SK-N-SH treated with all-trans-retinoic acid at 6 μM for 48 hours (cell line): ENCODE data around the gene TAOK3.

Experiments
- ATAC-seq: fragments of 200-7000 bp; cut with Tn5 transposase; 3 replicates; pipeline ENCODE4 v1.9.1; 2020; ENCODE audit warnings: mild to moderate bottlenecking, moderate library complexity
- ARNTL ChIP-seq: fragments of 450-650 bp; formaldehyde crosslinking; IDR thresholded peaks from 2 replicates; pipeline ENCODE4 v1.5.0; 2020; ENCODE audit warnings: low read depth, mild to moderate bottlenecking, moderate library complexity, borderline replicate concordance
- BACH2 ChIP-seq: fragments of 250-450 bp; sonication (Bioruptor Pico); IDR thresholded peaks from 2 replicates; pipeline ENCODE4 v1.9.0; 2021; ENCODE audit warnings: mild to moderate bottlenecking, borderline replicate concordance
- CSDC2 ChIP-seq: fragments of 250-450 bp; sonication (Bioruptor Pico); IDR thresholded peaks from 2 replicates; pipeline ENCODE4 v1.5.0; 2020; ENCODE audit warnings: mild to moderate bottlenecking, moderate library complexity
- ESRRG ChIP-seq: fragments of 250-450 bp; sonication (Bioruptor Pico); IDR thresholded peaks from 2 replicates; pipeline ENCODE4 v1.6.1; 2021; ENCODE audit warnings: mild to moderate bottlenecking
- ISL1 ChIP-seq: fragments of 250-450 bp; sonication (Bioruptor Pico); IDR thresholded peaks from 2 replicates; pipeline ENCODE4 v2.1.2; 2022; ENCODE audit warnings: mild to moderate bottlenecking, moderate library complexity
- PPARA ChIP-seq: fragments of 250-450 bp; sonication (Bioruptor Pico); IDR thresholded peaks from 2 replicates; pipeline ENCODE4 v1.5.0; 2020; ENCODE audit warnings: mild to moderate bottlenecking, borderline replicate concordance
- RARB ChIP-seq: fragments of 250-450 bp; sonication (Bioruptor Pico); IDR thresholded peaks from 2 replicates; pipeline ENCODE4 v1.8.0; 2021; ENCODE audit warnings: mild to moderate bottlenecking, moderate library complexity
- SNAI2 ChIP-seq: fragments of 250-450 bp; sonication (Bioruptor Pico); IDR thresholded peaks from 2 replicates; pipeline ENCODE4 v1.5.0; 2020; ENCODE audit warnings: mild to moderate bottlenecking, moderate library complexity
- TCF4 ChIP-seq: fragments of 250-450 bp; sonication (Bioruptor Pico); IDR thresholded peaks from 2 replicates; pipeline ENCODE4 v1.8.0; 2021; ENCODE audit warnings: mild to moderate bottlenecking, moderate library complexity, borderline replicate concordance
- TOX ChIP-seq: fragments of 250-450 bp; sonication (Bioruptor Pico); IDR thresholded peaks from 2 replicates; pipeline ENCODE4 v1.8.0; 2021; ENCODE audit warnings: mild to moderate bottlenecking, moderate library complexity, borderline replicate concordance
- ZC3H10 ChIP-seq: fragments of 250-450 bp; sonication (Bioruptor Pico); IDR thresholded peaks from 2 replicates; pipeline ENCODE4 v1.5.1; 2021; ENCODE audit warnings: mild to moderate bottlenecking, moderate library complexity
- ZFP30 ChIP-seq: fragments of 450-650 bp; formaldehyde crosslinking; IDR thresholded peaks from 2 replicates; pipeline ENCODE4 v1.5.0; 2022; ENCODE audit warnings: mild to moderate bottlenecking, moderate library complexity
- ZNF565 ChIP-seq: fragments of 450-650 bp; formaldehyde crosslinking; conservative IDR thresholded peaks from 2 replicates; pipeline ENCODE4 v1.5.0; 2020; ENCODE audit warnings: low read depth, mild to moderate bottlenecking, moderate library complexity
- ZNF70 ChIP-seq: fragments of 450-650 bp; formaldehyde crosslinking; IDR thresholded peaks from 2 replicates; pipeline ENCODE4 v1.5.0; 2020; ENCODE audit warnings: mild to moderate bottlenecking, moderate library complexity
- ZNF8 ChIP-seq: fragments of 450-650 bp; formaldehyde crosslinking; IDR thresholded peaks from 2 replicates; pipeline ENCODE4 v1.5.0; 2020; ENCODE audit warnings: mild to moderate bottlenecking, moderate library complexity
- TF ChIP-seq, protein P1 (sequence below): fragments of 250-450 bp; sonication (Bioruptor Pico); IDR thresholded peaks from 2 replicates; pipeline ENCODE4 v1.5.0; 2020; ENCODE audit warnings: mild to moderate bottlenecking, moderate library complexity
- TF ChIP-seq, protein P2 (sequence below): fragments of 250-450 bp; sonication (Bioruptor Pico); IDR thresholded peaks from 2 replicates; pipeline ENCODE4 v1.5.1; 2021; ENCODE audit warnings: mild to moderate bottlenecking, moderate library complexity
- TF ChIP-seq, protein P3 (sequence below): fragments of 250-450 bp; sonication (Bioruptor Pico); IDR thresholded peaks from 2 replicates; pipeline ENCODE4 v1.8.0; 2021; ENCODE audit warnings: low read depth, mild to moderate bottlenecking, moderate library complexity, borderline replicate concordance
- TF ChIP-seq, protein P4 (sequence below): fragments of 250-450 bp; sonication (Bioruptor Pico); IDR thresholded peaks from 2 replicates; pipeline ENCODE4 v1.8.0; 2020; ENCODE audit warnings: mild to moderate bottlenecking, moderate library complexity, borderline replicate concordance

TAOK3 gene

DNA sequence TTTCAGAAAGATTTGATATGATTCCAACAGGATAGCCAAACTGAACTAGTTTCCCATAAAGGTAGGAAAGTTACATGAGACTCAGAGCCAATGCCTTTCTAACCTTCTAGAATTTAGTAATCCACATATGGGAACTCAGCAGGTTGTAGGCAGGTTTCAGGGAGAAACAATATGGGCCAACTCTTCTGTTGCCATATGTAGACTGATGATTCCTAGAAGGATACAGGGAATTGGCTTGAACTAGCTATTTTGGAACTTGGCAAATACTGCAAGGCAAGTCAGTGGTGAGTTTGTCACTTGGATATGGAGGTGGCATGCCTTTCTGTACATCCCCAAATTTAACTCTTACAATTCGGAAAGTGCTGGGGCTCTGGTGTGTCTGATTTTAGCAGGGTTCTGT is 19.1 kb upstream of the TAOK3 start (continued):
- TF ChIP-seq, protein P1, sequence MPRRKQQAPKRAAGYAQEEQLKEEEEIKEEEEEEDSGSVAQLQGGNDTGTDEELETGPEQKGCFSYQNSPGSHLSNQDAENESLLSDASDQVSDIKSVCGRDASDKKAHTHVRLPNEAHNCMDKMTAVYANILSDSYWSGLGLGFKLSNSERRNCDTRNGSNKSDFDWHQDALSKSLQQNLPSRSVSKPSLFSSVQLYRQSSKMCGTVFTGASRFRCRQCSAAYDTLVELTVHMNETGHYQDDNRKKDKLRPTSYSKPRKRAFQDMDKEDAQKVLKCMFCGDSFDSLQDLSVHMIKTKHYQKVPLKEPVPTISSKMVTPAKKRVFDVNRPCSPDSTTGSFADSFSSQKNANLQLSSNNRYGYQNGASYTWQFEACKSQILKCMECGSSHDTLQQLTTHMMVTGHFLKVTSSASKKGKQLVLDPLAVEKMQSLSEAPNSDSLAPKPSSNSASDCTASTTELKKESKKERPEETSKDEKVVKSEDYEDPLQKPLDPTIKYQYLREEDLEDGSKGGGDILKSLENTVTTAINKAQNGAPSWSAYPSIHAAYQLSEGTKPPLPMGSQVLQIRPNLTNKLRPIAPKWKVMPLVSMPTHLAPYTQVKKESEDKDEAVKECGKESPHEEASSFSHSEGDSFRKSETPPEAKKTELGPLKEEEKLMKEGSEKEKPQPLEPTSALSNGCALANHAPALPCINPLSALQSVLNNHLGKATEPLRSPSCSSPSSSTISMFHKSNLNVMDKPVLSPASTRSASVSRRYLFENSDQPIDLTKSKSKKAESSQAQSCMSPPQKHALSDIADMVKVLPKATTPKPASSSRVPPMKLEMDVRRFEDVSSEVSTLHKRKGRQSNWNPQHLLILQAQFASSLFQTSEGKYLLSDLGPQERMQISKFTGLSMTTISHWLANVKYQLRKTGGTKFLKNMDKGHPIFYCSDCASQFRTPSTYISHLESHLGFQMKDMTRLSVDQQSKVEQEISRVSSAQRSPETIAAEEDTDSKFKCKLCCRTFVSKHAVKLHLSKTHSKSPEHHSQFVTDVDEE: no peak
- no peak for TF ChIP-seq ZNF565 (CRISPR knock-in tag)
- no peak for TF ChIP-seq ZC3H10 (CRISPR knock-in tag)
- TF ChIP-seq, protein P2, sequence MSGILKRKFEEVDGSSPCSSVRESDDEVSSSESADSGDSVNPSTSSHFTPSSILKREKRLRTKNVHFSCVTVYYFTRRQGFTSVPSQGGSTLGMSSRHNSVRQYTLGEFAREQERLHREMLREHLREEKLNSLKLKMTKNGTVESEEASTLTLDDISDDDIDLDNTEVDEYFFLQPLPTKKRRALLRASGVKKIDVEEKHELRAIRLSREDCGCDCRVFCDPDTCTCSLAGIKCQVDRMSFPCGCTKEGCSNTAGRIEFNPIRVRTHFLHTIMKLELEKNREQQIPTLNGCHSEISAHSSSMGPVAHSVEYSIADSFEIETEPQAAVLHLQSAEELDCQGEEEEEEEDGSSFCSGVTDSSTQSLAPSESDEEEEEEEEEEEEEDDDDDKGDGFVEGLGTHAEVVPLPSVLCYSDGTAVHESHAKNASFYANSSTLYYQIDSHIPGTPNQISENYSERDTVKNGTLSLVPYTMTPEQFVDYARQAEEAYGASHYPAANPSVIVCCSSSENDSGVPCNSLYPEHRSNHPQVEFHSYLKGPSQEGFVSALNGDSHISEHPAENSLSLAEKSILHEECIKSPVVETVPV (CRISPR knock-in tag): no peak
- no peak for TF ChIP-seq PPARA (CRISPR knock-in tag)
- TF ChIP-seq ESRRG (CRISPR knock-in tag): no peak

DNA sequence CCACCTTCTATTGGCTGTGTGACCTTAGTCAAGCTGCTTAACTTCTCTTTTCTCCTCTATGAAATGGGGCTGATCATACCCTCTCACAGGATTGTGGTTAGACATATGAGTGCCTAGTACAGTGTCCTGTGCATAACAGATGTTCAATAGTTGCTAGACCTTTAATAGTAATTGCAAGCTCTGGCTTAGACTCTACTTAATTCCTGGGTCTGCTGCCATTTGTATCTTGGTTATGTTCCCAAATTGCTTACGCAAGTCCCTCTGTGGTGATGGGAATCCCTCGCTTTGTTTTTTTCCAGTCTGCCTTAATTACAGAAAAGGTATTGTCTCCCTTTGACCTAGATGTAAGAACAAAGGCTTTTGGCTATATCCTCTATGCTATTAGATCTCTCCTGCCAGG is 18.7 kb upstream of the TAOK3 start:
- no peak for ATAC-seq

DNA sequence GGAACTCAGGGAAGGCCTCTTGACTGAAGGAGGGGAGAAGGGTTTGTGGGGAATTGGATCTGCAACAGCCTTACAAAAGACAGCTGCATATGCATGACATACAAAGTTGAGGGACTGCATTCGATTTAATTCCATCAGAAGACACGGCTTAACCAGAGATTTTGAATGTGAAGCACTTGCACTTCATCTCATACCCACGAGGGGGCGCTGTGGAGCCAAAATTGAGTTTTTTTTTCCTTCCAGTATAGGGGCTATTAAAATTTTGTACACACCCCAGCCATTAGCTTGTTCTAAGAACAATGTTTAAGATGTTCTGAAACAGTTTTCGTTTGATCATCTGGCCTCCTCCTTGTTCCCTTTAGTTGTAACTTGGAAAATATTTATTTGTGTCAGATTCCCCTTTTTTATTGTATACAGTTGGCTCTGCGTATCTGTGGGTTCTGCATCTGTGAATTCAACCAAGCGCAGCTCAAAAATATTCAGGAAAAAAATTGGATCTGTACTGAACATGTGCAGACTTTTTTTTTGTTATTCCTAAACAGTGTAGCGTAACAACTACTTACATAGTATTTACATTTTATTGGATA is 5.3 kb upstream of the TAOK3 start:
- peak; percentile 30 for ATAC-seq
- no peak for TF ChIP-seq ESRRG (CRISPR knock-in tag)

More for the DNA sequence above, 18.7 kb upstream of the TAOK3 start:
- TF ChIP-seq ISL1 (CRISPR knock-in tag): no peak

DNA sequence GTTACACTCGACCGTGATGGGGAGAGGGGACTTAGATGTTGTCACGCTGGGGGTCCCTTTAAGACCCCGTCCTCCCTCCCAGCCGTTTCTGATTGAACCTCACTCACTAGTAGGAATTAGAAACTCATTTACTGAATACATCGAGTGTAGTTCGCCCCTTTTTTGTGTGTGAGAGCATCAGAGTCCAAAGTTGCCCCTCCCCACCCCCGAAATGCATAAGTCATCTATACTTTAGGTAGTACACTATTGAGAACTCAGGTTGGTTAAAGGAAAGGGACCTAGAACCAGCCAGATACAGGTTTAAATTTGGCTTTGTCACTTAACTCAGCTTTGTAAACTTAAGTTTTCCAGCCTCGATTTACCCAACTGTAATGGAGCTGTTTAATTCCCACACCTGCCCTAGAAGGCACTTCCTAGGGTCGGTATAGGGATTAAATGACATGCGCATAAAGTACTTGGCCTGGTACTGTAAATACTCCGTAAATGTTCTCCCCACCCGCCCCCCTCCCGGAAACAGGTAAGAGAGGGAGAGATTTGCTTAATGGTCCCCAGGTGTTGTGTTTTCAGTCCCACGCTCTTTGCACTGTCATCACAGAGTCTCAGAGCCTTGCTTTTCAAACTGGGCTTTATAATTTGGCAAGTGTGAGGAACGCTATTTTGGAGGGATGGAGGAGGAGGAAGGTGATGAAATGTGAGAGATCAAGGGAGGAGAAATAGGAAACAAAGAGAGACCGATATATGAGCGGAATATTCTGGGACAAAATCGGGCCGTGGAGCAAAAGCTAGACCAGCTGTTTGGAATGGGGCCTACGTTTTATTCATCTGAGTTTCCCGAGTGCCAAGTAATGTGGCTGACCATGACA is 4.5 kb upstream of the TAOK3 start:
- peak; percentile 1; the same call in 2 of the 3 replicates for ATAC-seq
- no peak for TF ChIP-seq ARNTL (CRISPR knock-in tag)
- no peak for TF ChIP-seq ZNF565 (CRISPR knock-in tag)
- TF ChIP-seq ZFP30 (CRISPR knock-in tag): no peak
- TF ChIP-seq, protein P3, sequence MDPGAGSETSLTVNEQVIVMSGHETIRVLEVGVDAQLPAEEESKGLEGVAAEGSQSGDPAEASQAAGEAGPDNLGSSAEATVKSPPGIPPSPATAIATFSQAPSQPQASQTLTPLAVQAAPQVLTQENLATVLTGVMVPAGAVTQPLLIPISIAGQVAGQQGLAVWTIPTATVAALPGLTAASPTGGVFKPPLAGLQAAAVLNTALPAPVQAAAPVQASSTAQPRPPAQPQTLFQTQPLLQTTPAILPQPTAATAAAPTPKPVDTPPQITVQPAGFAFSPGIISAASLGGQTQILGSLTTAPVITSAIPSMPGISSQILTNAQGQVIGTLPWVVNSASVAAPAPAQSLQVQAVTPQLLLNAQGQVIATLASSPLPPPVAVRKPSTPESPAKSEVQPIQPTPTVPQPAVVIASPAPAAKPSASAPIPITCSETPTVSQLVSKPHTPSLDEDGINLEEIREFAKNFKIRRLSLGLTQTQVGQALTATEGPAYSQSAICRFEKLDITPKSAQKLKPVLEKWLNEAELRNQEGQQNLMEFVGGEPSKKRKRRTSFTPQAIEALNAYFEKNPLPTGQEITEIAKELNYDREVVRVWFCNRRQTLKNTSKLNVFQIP (CRISPR knock-in tag): no peak
- no peak for TF ChIP-seq ZC3H10 (CRISPR knock-in tag)
- TF ChIP-seq ESRRG (CRISPR knock-in tag): no peak
- TF ChIP-seq BACH2: no peak
- TF ChIP-seq, protein P4, sequence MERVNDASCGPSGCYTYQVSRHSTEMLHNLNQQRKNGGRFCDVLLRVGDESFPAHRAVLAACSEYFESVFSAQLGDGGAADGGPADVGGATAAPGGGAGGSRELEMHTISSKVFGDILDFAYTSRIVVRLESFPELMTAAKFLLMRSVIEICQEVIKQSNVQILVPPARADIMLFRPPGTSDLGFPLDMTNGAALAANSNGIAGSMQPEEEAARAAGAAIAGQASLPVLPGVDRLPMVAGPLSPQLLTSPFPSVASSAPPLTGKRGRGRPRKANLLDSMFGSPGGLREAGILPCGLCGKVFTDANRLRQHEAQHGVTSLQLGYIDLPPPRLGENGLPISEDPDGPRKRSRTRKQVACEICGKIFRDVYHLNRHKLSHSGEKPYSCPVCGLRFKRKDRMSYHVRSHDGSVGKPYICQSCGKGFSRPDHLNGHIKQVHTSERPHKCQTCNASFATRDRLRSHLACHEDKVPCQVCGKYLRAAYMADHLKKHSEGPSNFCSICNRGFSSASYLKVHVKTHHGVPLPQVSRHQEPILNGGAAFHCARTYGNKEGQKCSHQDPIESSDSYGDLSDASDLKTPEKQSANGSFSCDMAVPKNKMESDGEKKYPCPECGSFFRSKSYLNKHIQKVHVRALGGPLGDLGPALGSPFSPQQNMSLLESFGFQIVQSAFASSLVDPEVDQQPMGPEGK: no peak
- no peak for TF ChIP-seq TCF4
- TF ChIP-seq CSDC2 (CRISPR knock-in tag): no peak
- TF ChIP-seq PPARA (CRISPR knock-in tag): no peak

DNA sequence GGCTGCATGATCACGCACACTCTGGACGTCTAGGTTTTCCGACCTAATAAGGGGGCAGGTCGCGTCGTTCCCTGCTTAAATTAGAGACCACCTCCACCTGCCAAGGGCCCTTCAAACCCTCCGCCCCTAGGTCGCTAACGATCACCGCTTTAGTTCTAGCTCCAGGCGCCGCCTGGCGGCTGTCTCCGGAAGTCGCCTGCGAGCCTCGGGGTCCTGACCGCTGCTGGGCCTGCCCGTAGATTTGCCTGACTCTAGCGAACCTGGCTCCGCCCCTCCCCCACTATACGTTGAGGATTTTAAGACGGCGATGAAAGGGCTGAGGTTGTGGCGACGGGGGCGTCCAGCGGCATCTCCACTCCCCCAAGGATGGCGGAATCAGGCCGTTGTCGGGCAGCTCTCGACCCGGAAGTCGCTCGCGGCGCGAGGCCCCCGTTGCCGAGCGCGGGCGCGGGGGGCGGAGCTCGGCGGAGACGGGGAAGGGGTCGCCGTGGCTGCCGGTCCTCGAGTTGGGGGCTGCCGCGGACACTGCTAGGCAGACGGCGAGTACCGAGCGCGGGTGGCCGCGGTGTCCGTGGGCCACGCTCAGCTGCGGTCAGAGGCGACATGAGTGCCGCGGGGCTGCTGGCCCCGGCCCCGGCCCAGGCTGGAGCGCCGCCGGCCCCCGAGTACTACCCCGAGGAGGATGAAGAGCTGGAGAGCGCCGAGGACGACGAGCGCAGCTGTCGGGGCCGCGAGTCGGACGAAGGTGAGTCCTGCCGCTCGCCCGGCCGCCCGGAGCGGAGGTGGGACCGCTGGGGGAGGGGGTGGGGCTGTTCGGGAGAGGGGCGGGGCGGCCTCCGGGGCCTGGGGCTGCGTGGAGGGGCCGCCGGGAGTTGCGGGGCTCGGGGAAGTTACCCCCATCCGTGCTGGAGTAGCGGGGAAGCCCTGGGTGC is 3.6 kb upstream of the TAOK3 start, which contains the start of gene SUDS3:
TSS of gene SUDS3 (plus strand) at position 467 of the 932 bp plus-strand sequence. CDS start at position 604, 137 bp downstream.
- peak; percentile 30 for ATAC-seq
- no peak for TF ChIP-seq ARNTL (CRISPR knock-in tag)
- TF ChIP-seq ZFP30 (CRISPR knock-in tag): no peak
- TF ChIP-seq TOX: no peak
- TF ChIP-seq ZNF8 (CRISPR knock-in tag): no peak
- TF ChIP-seq ISL1 (CRISPR knock-in tag): no peak
- TF ChIP-seq ZNF565 (CRISPR knock-in tag): no peak
- no peak for TF ChIP-seq ZC3H10 (CRISPR knock-in tag)
- TF ChIP-seq, protein P1: no peak; the same call in none of the 2 replicates
- no peak for TF ChIP-seq PPARA (CRISPR knock-in tag)
- no peak for TF ChIP-seq SNAI2 (CRISPR knock-in tag)
- no peak for TF ChIP-seq RARB (CRISPR knock-in tag)
- TF ChIP-seq CSDC2 (CRISPR knock-in tag): no peak
- TF ChIP-seq ZNF70: no peak
